ENCODE data around the gene NATD1.
A peak's percentile ranks its signal among the peaks of the same experiment; 100 is the strongest.

Gene NATD1, protein sequence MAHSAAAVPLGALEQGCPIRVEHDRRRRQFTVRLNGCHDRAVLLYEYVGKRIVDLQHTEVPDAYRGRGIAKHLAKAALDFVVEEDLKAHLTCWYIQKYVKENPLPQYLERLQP

DNA sequence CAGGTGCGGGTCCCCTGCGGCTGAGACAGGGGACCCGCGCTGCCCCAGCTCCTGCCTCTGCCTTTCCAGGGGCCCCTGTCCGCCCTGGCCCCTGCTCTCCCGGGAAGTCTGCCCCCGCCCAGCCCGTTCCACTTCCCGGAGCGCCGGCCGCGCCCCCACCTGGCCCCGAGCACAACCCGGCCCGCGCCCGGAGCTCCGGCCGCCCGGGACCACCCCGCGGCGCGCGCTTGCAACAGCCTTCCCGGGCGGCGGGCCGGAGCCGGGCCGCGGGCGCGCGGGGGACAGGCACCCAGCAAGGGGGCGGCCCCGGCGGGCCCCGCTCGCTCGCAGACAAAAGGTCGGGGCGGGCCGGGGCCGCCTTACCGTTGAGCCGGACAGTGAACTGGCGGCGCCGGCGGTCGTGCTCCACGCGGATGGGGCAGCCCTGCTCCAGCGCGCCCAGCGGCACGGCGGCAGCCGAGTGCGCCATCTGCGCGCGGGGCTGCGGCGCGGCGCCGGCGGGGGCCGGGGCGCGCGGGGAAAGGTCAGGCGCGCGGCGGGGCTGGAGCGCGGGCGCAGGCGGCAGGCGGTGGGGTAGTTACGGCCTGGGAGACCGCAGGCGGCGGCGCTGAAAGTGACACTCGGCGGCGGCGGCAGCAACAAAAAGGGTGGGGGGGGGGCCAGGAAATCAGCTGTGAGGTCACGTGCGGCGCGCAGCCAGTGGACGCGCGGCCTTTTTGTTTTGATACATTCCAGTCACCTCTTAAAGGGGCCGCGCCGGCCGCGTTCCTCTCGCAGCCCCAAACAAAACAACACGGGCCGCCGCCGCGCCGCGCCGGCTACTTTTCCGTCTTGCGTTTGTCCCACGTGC, at the start of gene NATD1:
Gene NATD1, minus strand, starts transcription at position 615 of the 850 bp plus-strand sequence. Its CDS starts 146 bp downstream, at position 469.
- H3K4me3 ChIP-seq (ENCODE audit: low read depth, low read length) = peak within 1 kb of the TSS; percentile 61
- in situ Hi-C loops (cut with HindIII; ENCODE audit: low sequenced_read_pairs) = no loop called here
- TF ChIP-seq, protein P1, sequence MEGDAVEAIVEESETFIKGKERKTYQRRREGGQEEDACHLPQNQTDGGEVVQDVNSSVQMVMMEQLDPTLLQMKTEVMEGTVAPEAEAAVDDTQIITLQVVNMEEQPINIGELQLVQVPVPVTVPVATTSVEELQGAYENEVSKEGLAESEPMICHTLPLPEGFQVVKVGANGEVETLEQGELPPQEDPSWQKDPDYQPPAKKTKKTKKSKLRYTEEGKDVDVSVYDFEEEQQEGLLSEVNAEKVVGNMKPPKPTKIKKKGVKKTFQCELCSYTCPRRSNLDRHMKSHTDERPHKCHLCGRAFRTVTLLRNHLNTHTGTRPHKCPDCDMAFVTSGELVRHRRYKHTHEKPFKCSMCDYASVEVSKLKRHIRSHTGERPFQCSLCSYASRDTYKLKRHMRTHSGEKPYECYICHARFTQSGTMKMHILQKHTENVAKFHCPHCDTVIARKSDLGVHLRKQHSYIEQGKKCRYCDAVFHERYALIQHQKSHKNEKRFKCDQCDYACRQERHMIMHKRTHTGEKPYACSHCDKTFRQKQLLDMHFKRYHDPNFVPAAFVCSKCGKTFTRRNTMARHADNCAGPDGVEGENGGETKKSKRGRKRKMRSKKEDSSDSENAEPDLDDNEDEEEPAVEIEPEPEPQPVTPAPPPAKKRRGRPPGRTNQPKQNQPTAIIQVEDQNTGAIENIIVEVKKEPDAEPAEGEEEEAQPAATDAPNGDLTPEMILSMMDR (IDR thresholded peaks at IDR 0.05; ENCODE audit: low read depth, low read length, missing control alignments) = no peak
- DNase-seq (ENCODE audit: low read depth) = peak; percentile 47

DNA sequence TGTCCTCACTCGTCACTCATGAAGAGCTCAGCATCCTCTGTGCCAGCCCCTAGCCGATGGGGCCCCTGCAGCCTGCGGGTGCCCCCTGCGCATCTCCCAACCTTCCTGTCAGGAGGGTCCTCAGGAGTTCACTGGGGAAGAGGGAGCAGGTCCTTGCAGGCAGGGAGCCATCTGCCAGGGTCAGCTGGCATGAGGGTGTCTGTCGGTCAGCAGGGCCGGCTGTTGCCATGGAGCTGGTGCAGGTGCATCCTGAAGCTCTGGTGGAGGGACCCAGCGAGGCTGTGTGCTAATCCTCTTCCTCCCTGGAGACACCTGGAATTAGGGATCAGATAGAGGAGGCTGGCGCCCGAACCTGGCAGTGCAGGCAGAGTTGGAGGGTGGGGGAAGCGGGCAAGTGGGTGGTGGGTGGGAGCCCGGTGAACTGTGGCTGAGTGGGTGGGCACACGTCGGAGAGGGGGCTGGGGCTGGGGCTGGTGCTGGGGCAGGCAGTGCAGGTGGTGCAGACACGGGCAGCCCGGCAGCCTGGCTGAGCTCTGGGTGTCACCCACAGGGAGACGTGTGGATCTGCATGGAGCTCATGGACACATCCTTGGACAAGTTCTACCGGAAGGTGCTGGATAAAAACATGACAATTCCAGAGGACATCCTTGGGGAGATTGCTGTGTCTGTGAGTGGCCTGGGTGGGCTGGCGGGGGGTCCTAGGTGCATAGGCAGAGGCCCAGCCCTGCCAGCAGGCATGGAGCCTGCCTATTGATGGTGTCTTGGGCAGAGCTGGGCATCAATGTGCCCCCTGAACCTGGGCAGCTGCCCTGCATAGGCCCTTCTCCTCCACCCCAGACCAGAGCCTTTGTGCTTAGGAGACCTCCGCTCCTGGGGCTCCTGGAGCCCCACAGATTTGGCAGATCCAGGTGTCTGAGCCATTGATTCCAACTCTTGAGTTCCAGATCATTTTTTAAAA, 48.7 kb upstream of the NATD1 start:
- no peak overlapping the region for H3K4me3 ChIP-seq (ENCODE audit: low read depth, low read length)
- no peak for DNase-seq (ENCODE audit: low read depth)
- TF ChIP-seq, protein P1 (IDR thresholded peaks at IDR 0.05; ENCODE audit: low read depth, low read length, missing control alignments) = no peak
- in situ Hi-C loops (cut with HindIII; ENCODE audit: low sequenced_read_pairs) = no loop called here

DNA sequence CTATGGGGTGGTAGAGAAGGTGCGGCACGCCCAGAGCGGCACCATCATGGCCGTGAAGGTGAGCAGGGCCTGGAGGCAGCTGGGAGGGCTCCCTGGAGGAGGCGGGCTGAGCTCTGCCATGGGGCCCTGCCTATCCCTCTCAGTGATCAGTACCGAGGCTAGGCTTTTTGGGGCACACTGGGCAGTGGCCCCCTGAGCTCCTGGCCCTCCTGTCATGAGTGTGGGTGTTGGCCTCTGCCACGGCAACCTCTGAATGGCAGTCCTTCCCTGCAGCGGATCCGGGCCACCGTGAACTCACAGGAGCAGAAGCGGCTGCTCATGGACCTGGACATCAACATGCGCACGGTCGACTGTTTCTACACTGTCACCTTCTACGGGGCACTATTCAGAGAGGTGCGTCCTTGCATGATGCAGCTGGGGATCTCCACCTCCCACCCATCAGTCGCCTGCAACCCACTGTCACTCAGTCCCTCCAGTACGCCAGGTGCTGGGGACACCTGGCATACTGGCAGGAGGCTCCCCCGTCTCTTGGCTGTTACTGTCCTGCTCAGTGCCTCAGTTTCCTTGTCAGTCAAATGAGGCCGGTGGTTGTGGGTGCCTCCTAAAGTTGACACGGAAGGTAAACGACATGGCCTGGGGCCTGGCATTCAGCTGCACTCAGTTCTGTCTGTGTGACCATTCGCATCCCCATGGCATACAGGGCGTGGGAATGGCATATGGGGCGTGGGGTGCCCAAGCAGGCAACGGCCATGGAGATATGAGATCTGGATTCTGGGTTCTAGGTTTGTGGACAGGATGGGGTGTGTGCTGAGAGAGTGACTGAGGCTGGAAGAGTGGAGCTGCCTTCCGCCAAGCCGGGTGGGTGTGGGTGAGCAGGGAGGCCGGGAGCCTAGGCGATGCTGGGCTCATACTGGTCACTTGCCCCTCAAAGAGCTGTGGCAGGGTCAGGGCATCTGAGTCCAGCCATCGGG, 47.7 kb upstream of the NATD1 start:
- in situ Hi-C loops (cut with HindIII; ENCODE audit: low sequenced_read_pairs) = no loop called here
- no peak for DNase-seq (ENCODE audit: low read depth)
- no peak overlapping the region for H3K4me3 ChIP-seq (ENCODE audit: low read depth, low read length)
- TF ChIP-seq, protein P1 (IDR thresholded peaks at IDR 0.05; ENCODE audit: low read depth, low read length, missing control alignments) = no peak

DNA sequence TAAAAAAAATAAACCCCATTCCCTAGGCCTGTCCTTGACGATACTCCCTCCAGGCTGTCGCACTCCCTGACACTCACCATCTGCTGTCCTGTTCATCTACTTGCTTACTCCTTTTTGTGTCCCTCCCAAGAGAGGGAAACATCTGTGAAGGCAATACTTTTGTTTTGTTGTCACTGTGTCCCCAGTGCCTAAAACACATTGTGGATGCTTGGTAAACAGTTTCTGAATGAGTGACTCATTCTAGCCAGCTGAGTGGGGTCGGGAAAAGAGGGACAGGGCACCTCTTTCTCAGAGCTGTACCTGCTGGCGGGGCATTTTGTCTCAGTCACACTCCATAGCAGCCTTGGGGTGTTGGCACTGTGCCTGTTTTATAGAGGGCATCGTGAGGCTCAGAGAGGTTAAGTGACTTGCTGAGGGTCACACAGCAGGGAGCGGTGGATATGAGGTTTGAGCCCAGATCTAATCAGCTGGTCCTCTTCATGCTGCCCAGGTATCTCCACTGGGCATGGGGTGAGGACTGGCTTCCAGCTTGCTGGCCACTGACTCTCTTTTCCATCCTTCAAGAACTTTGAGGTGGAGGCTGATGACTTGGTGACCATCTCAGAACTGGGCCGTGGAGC, 46.9 kb upstream of the NATD1 start:
- in situ Hi-C loops (cut with HindIII; ENCODE audit: low sequenced_read_pairs) = loop anchor here (25.0 kb wide), 1 partner anchor 237 kb away; no protein-coding TSS in a partner anchor
- DNase-seq (ENCODE audit: low read depth) = no peak
- TF ChIP-seq, protein P1 (IDR thresholded peaks at IDR 0.05; ENCODE audit: low read depth, low read length, missing control alignments) = no peak
- no peak overlapping the region for H3K4me3 ChIP-seq (ENCODE audit: low read depth, low read length)

DNA sequence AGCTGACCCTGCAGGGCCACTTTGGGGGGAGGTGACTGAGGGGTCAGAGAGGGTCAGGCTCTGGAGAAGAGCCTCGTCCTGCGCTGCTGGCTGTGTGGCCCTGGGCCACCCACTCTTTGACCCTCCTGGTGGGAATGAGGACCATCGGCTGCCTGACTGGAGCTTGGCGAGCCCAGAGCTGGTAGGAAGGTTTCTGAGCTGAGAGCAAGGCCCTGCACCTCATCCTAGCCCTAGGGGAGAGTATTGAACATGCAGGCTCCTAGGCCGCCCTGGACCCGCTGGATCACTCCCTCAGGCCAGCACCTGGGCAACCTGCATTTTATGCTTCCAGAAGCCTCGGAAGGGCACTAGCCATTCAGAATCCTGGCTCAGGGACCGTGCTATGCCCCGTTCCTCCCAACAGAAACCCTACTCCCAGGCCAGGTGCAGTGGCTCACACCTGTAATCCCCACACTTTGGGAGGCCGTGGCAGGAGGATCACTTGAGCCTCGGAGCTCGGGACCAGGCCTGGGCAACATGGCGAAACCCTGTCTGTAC, 45.8 kb upstream of the NATD1 start:
- TF ChIP-seq, protein P1 (IDR thresholded peaks at IDR 0.05; ENCODE audit: low read depth, low read length, missing control alignments) = no peak
- no peak overlapping the region for H3K4me3 ChIP-seq (ENCODE audit: low read depth, low read length)
- DNase-seq (ENCODE audit: low read depth) = no peak
- in situ Hi-C loops (cut with HindIII; ENCODE audit: low sequenced_read_pairs) = loop anchor here (25.0 kb wide), 1 partner anchor 238 kb away; no protein-coding TSS in a partner anchor
